H1 (cell line): Measurements from ENCODE around the gene ANXA8L1. TPM values are rescaled to one million over a fixed set of nuclear protein-coding genes. Genes with fewer than 3 reads are reported as not detected.
"Not testable (repeated sequence)": the region's sequence is repeated elsewhere in the genome, so short reads cannot be mapped to it uniquely, and the experiment has no call there.

Experiments used
- CTCF ChIA-PET: fragments of 300-600 bp; sonication (Branson Sonifier 250); formaldehyde crosslinking; loops from one replicate; lab custom pipeline; 2021; ENCODE audit not compliant: partially characterized antibody; lab: Charles Lee
- POLR2A ChIA-PET: fragments of 300-600 bp; sonication (Branson Sonifier 250); formaldehyde crosslinking; loops from one replicate; lab custom pipeline; 2021; ENCODE audit warnings: inconsistent platforms; ENCODE audit not compliant: partially characterized antibody; lab: Charles Lee
- DNase-seq, 2 experiments: peaks; one replicate each; pipeline versions ENCODE4 v3.0.0 to v3.0.0-alpha.2; 2010 to 2022; ENCODE audit warnings: low spot score in 2 of 2, low read depth in 1 of 2, mixed read lengths in 1 of 2
- FAIRE-seq: peaks from 2 replicates; lab custom pipeline; 2011; peaks lifted over from hg19 to GRCh38; lab: Jason Lieb, UNC
- H2AFZ ChIP-seq: 2 replicates; pipeline ENCODE4 v1.8.1; 2012; ENCODE audit warnings: low read length, inconsistent platforms
- H2AK5ac ChIP-seq: 2 replicates; pipeline ENCODE4 v1.6.1; 2013; ENCODE audit warnings: low read depth, low read length
- H2BK120ac ChIP-seq: replicated peaks from 2 replicates; pipeline ENCODE3; 2013; ENCODE audit warnings: low read depth, low read length, inconsistent platforms
- H2BK12ac ChIP-seq: 2 replicates; pipeline ENCODE4 v1.6.1; 2013; ENCODE audit warnings: low read depth, low read length
- H2BK15ac ChIP-seq: 2 replicates; pipeline ENCODE4 v1.6.1; 2013; ENCODE audit warnings: low read length
- H2BK20ac ChIP-seq: 2 replicates; pipeline ENCODE4 v1.6.1; 2013; ENCODE audit warnings: low read length
- H2BK5ac ChIP-seq: 2 replicates; pipeline ENCODE4 v1.6.1; 2013; ENCODE audit warnings: low read depth, low read length
- H3K14ac ChIP-seq: 2 replicates; pipeline ENCODE4 v1.6.1; 2013; ENCODE audit warnings: inconsistent platforms; ENCODE audit not compliant: insufficient read length
- H3K18ac ChIP-seq: 2 replicates; pipeline ENCODE4 v1.6.1; 2013; ENCODE audit warnings: low read length; ENCODE audit errors: extremely low read depth
- H3K23ac ChIP-seq: 2 replicates; pipeline ENCODE4 v1.6.1; 2013; ENCODE audit warnings: inconsistent platforms; ENCODE audit not compliant: insufficient read length
- H3K23me2 ChIP-seq: 2 replicates; pipeline ENCODE4 v1.6.1; 2013; ENCODE audit warnings: low read depth, low read length
- H3K27ac ChIP-seq: 2 replicates; pipeline ENCODE4 v1.6.1; 2011; ENCODE audit warnings: low read depth, low read length, inconsistent platforms
- H3K27me3 ChIP-seq, 4 experiments: replicated peaks in 1 of 4; 1 replicate in 1 of 4; 2 replicates in 3 of 4; pipeline versions ENCODE4 v1.6.1 to v1.8.1; 2011 to 2013; ENCODE audit warnings: low read length in 3 of 4, mild to moderate bottlenecking in 3 of 4, inconsistent platforms in 2 of 4, mixed read lengths in 2 of 4, moderate library complexity in 1 of 4; ENCODE audit not compliant: control insufficient read depth in 3 of 4, insufficient read depth in 3 of 4; ENCODE audit errors: extremely low read depth in 1 of 4
- H3K36me3 ChIP-seq, 4 experiments: 2 replicates each; pipeline versions ENCODE4 v1.6.1 to v1.8.1; 2011 to 2013; ENCODE audit warnings: mild to moderate bottlenecking in 4 of 4, low read length in 3 of 4, moderate library complexity in 2 of 4, control low read depth in 1 of 4, inconsistent platforms in 1 of 4; ENCODE audit not compliant: insufficient read depth in 4 of 4, control insufficient read depth in 2 of 4
- H3K4ac ChIP-seq: replicated peaks from 2 replicates; pipeline ENCODE3; 2013; ENCODE audit warnings: low read length, low read depth, mixed read lengths, inconsistent platforms; ENCODE audit not compliant: insufficient read length
- H3K4me1 ChIP-seq, 4 experiments: replicated peaks in 1 of 4; 1 replicate in 1 of 4; 2 replicates in 3 of 4; pipeline versions ENCODE4 v1.6.1 to v1.8.1; 2011 to 2013; ENCODE audit warnings: low read length in 3 of 4, inconsistent platforms in 2 of 4, mixed read lengths in 1 of 4; ENCODE audit not compliant: insufficient read depth in 4 of 4, control insufficient read depth in 3 of 4
- H3K4me2 ChIP-seq, 2 experiments: 2 replicates each; pipeline versions ENCODE4 v1.6.1 to v1.8.1; 2011 to 2013; ENCODE audit warnings: low read depth in 2 of 2, low read length in 2 of 2, control low read depth in 1 of 2, inconsistent platforms in 1 of 2, mild to moderate bottlenecking in 1 of 2; ENCODE audit not compliant: insufficient read depth in 1 of 2
- H3K4me3 ChIP-seq, 4 experiments: fragments of 200-600, 300-600 bp in 1 of 4; sonication (generic), shearing (Covaris generic), sonication (Bioruptor Twin) in 1 of 4; 2 replicates each; pipeline versions ENCODE4 v1.5.1 to v1.8.1; 2011 to 2016; ENCODE audit warnings: low read length in 4 of 4, low read depth in 3 of 4, control low read depth in 2 of 4, inconsistent platforms in 2 of 4, mild to moderate bottlenecking in 2 of 4, mixed read lengths in 1 of 4, moderate library complexity in 1 of 4; ENCODE audit not compliant: insufficient read depth in 2 of 4; ENCODE audit errors: extremely low read depth in 1 of 4
- H3K56ac ChIP-seq: replicated peaks from 2 replicates; pipeline ENCODE3; 2013; ENCODE audit warnings: low read depth, mild to moderate bottlenecking, mixed read lengths, low read length, inconsistent platforms; ENCODE audit not compliant: insufficient read length
- H3K79me1 ChIP-seq: 2 replicates; pipeline ENCODE4 v1.6.1; 2013; ENCODE audit warnings: low read depth, low read length, control low read depth
- H3K79me2 ChIP-seq, 2 experiments: 2 replicates each; pipeline versions ENCODE4 v1.6.1 to v1.8.1; 2012 to 2013; ENCODE audit warnings: low read length in 2 of 2, mild to moderate bottlenecking in 2 of 2, inconsistent platforms in 1 of 2; ENCODE audit not compliant: insufficient read depth in 2 of 2, control insufficient read depth in 1 of 2
- H3K9ac ChIP-seq, 4 experiments: replicated peaks in 1 of 4; 1 replicate in 1 of 4; 2 replicates in 3 of 4; pipeline versions ENCODE4 v1.6.1 to v1.8.1; 2011 to 2013; ENCODE audit warnings: low read depth in 3 of 4, low read length in 3 of 4, control low read depth in 2 of 4, mild to moderate bottlenecking in 2 of 4, moderate library complexity in 2 of 4, inconsistent platforms in 1 of 4; ENCODE audit errors: extremely low read depth in 1 of 4
- H3K9me3 ChIP-seq, 2 experiments: 2 replicates each; pipeline versions ENCODE4 v1.6.1 to v1.8.1; 2012 to 2013; ENCODE audit warnings: mild to moderate bottlenecking in 2 of 2, moderate library complexity in 2 of 2, control low read depth in 1 of 2, inconsistent platforms in 1 of 2, low read depth in 1 of 2, low read length in 1 of 2, mixed read lengths in 1 of 2; ENCODE audit not compliant: insufficient read depth in 2 of 2
- H4K20me1 ChIP-seq, 2 experiments: replicated peaks in 1 of 2; 2 replicates each; pipeline versions ENCODE3 to v1.8.1; 2011 to 2013; ENCODE audit warnings: inconsistent platforms in 2 of 2, low read length in 2 of 2, mild to moderate bottlenecking in 1 of 2; ENCODE audit not compliant: insufficient read depth in 2 of 2, control insufficient read depth in 1 of 2
- H4K5ac ChIP-seq: 2 replicates; pipeline ENCODE4 v1.6.1; 2013; ENCODE audit warnings: low read length, low read depth, mixed read lengths, inconsistent platforms; ENCODE audit not compliant: insufficient read length
- H4K8ac ChIP-seq: 2 replicates; pipeline ENCODE4 v1.8.0; 2013; ENCODE audit warnings: mild to moderate bottlenecking, moderate library complexity, low read length, inconsistent platforms; ENCODE audit not compliant: insufficient read depth; ENCODE audit errors: extremely low read depth
- H4K91ac ChIP-seq: replicated peaks from 2 replicates; pipeline ENCODE3; 2013; ENCODE audit warnings: low read length, mixed read lengths, inconsistent platforms; ENCODE audit not compliant: insufficient read length
- WGBS, 2 experiments: shearing (Covaris generic) in 1 of 2; methylation state at CpG; one replicate each; pipeline versions ENCODE4 v1.1.6 to v1.1.7; 2013 to 2015; ENCODE audit warnings: low lambda C conversion rate in 2 of 2, mixed read lengths in 2 of 2, inconsistent platforms in 1 of 2, low coverage in 1 of 2, missing lambda C conversion rate in 1 of 2; ENCODE audit not compliant: insufficient replicate concordance in 2 of 2, insufficient coverage in 1 of 2, insufficient read length in 1 of 2; ENCODE audit errors: extremely low coverage in 1 of 2, missing lambda C conversion rate in 1 of 2; 5-methylcytosine and 5-hydroxymethylcytosine counted together
- polyA plus RNA-seq, 7 experiments: library from polyadenylated mRNA; depleted of rRNA in 3 of 7; stranded (reverse) in 5 of 7; unstranded in 2 of 7; fragments of >200 nt in 5 of 7; fragments of 200-250 nt in 2 of 7; gene quantifications; 1 replicate in 5 of 7; 2 replicates in 1 of 7; 4 replicates in 1 of 7; pipeline versions ENCODE4 v1.2.1 to v1.2.3, GENCODE V29; 2011 to 2013; ENCODE audit warnings: missing spikeins in 2 of 7, mixed read lengths in 2 of 7
- total RNA-seq: library from RNA; stranded (reverse); fragmentation: NEBNext Ultra II Directional; extraction: Animal tissue kit (Norgen Biotek cat#: 25700); gene quantifications from 2 replicates; pipeline ENCODE4 v1.2.1, GENCODE V29; 2021

The ANXA8L1 gene
- total and polyA plus RNA-seq, 2 of the 8 experiments (the other 6 are each of a cell fraction or from before 2014, with no cell fraction given): not detected

DNA sequence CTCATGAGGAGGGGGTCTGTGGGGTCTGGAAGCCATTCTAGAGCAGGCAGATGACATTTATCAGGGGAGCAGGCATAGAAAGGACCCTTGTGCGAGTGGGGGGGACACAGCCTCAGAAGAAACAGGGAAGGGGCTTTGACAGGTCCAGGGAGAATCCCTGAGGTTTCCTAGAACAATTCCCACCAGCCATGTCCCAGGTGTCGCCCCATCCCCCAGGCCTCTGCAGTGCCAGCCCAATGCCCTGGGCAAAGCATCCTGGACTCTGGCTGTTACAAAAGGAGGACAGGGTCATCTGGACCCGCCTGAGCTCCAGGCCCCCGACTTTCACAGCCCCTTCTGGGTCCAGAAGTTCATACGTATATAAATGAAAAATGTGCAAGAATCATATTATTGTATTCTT, 8.4 kb upstream of the ANXA8L1 start:
- H3K4me1 ChIP-seq, H3K18ac ChIP-seq, H3K79me2 ChIP-seq, H2BK120ac ChIP-seq, H2BK12ac ChIP-seq, POLR2A ChIA-PET, H3K9ac ChIP-seq, H2BK15ac ChIP-seq, H3K4me2 ChIP-seq, H3K23ac ChIP-seq, H3K27me3 ChIP-seq, H3K4me3 ChIP-seq, DNase-seq, H3K36me3 ChIP-seq, H4K91ac ChIP-seq, H3K79me1 ChIP-seq, H4K20me1 ChIP-seq, H3K14ac ChIP-seq, H3K56ac ChIP-seq, H3K4ac ChIP-seq, H2AFZ ChIP-seq, H4K5ac ChIP-seq, CTCF ChIA-PET, H2BK5ac ChIP-seq, H3K27ac ChIP-seq, H3K9me3 ChIP-seq, FAIRE-seq, H2BK20ac ChIP-seq, H4K8ac ChIP-seq, H2AK5ac ChIP-seq, H3K23me2 ChIP-seq: not testable (repeated sequence)
- WGBS, 2 experiments: 90% methylated on average over 2 of the region's 5 CpGs; no CpG with 5 or more reads in 1 of the 2 experiments

DNA sequence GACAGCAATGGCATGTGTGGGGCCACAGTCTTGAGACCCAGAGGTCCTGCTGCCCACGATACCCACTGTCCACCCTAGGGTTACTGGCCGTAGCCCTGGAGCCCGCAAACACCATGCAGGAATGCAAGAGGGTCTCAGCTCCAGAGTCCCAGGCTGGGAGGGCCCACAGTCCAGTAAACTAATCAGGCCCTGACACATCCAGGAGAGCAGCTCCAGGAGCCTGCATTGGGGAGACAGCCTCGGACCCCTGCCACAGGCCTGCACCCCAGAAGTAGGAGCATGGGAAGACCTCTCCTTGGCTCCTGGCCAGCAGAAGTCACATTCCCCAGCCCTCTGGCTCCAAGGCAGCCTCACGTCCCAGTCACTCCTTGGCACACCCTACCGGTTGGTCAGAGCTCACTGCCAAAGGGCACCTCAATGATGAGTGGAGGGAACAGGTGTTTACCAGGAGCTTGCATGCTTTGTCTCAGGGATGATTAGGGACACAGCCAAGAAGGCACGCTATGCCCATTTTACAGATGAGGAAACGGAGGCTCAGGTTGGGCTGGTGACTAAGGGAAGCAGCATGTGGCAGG, 7.8 kb upstream of the ANXA8L1 start:
- DNase-seq, H4K91ac ChIP-seq, H3K23ac ChIP-seq, FAIRE-seq, H4K5ac ChIP-seq, H3K27me3 ChIP-seq, H4K8ac ChIP-seq, H4K20me1 ChIP-seq, H2BK20ac ChIP-seq, H3K23me2 ChIP-seq, H2AK5ac ChIP-seq, H3K27ac ChIP-seq, H3K79me1 ChIP-seq, H3K9ac ChIP-seq, H3K4ac ChIP-seq, H2AFZ ChIP-seq, POLR2A ChIA-PET, H2BK12ac ChIP-seq, H3K4me3 ChIP-seq, H3K9me3 ChIP-seq, H2BK5ac ChIP-seq, H3K4me1 ChIP-seq, H3K14ac ChIP-seq, H3K56ac ChIP-seq, H2BK120ac ChIP-seq, H3K79me2 ChIP-seq, H3K18ac ChIP-seq, H3K36me3 ChIP-seq, H2BK15ac ChIP-seq, H3K4me2 ChIP-seq, CTCF ChIA-PET: not testable (repeated sequence)
- WGBS, 2 experiments: 92% methylated on average over 6 of the region's 8 CpGs; no CpG with 5 or more reads in 1 of the 2 experiments
